Measurements from ENCODE around the gene SPATA18. TPM values are rescaled to one million over a fixed set of nuclear protein-coding genes. Genes with fewer than 3 reads are reported as not detected.

Gene SPATA18
- polyA plus RNA-seq, 3 donors, result 0.04 to 0.41 TPM; not detected in 1

GRCh38 chr4:52054254-52054653 lies 3.1 kb downstream of the SPATA18 start:
- Mint-ChIP-seq H3K4me3 (no peak overlapping the region), H3K27ac (no peak overlapping the region), H3K27me3 (ENCODE audit: low read depth in 3 of 3) (peaks cover 19 to 39% (median 36%) of the 10 kb centered on the region in 3 donors), H3K4me1 (peaks cover 55% of the 10 kb centered on the region), H3K9me3 (peaks cover 0 to 5% (median 2%) of the 10 kb centered on the region in 7 donors), H3K36me3 (no peaks in the 10 kb centered on the region)
- no peaks in the 10 kb centered on the region for H3K36me3 ChIP-seq (replicated peaks in 1 of 2; ENCODE audit: control insufficient read depth in 1 of 2, insufficient read depth in 2 of 2, low read length in 2 of 2)
- no peak overlapping the region for H3K9ac ChIP-seq (ENCODE audit: insufficient read depth, low read length, poor library complexity, severe bottlenecking)
- no CpG with 5 or more reads among the region's 3 CpGs for WGBS (ENCODE audit: insufficient coverage)
- TF ChIP-seq, protein P1, sequence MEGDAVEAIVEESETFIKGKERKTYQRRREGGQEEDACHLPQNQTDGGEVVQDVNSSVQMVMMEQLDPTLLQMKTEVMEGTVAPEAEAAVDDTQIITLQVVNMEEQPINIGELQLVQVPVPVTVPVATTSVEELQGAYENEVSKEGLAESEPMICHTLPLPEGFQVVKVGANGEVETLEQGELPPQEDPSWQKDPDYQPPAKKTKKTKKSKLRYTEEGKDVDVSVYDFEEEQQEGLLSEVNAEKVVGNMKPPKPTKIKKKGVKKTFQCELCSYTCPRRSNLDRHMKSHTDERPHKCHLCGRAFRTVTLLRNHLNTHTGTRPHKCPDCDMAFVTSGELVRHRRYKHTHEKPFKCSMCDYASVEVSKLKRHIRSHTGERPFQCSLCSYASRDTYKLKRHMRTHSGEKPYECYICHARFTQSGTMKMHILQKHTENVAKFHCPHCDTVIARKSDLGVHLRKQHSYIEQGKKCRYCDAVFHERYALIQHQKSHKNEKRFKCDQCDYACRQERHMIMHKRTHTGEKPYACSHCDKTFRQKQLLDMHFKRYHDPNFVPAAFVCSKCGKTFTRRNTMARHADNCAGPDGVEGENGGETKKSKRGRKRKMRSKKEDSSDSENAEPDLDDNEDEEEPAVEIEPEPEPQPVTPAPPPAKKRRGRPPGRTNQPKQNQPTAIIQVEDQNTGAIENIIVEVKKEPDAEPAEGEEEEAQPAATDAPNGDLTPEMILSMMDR (IDR thresholded peaks at IDR 0.05), result no peak
- H3K4me2 ChIP-seq (replicated peaks; ENCODE audit: extremely low read depth, low read length, poor library complexity, severe bottlenecking), result no peak overlapping the region
- H4K20me1 ChIP-seq (ENCODE audit: insufficient read depth, low read length), result no peaks in the 10 kb centered on the region
- H2AFZ ChIP-seq (ENCODE audit: insufficient read depth, low read depth, low read length, poor library complexity, severe bottlenecking), result no peak overlapping the region
- no peak overlapping the region for H3K27ac ChIP-seq (ENCODE audit: low read depth in 1 of 2, low read length in 2 of 2)
- DNase-seq, result no peak
- peaks cover 46 to 58% of the 10 kb centered on the region in 2 donors for H3K4me1 ChIP-seq (ENCODE audit: control insufficient read depth in 1 of 2, insufficient read depth in 2 of 2, low read length in 2 of 2)
- no peaks in the 10 kb centered on the region for H3K79me2 ChIP-seq (ENCODE audit: insufficient read depth, low read length)
- no peak overlapping the region for H3K4me3 ChIP-seq (replicated peaks in 1 of 3; ENCODE audit: low read depth in 2 of 3, low read length in 3 of 3)
- no peaks in the 10 kb centered on the region for H3K9me3 ChIP-seq (replicated peaks in 1 of 2; ENCODE audit: control insufficient read depth in 1 of 2, insufficient read depth in 1 of 2, low read length in 2 of 2)
- H3K27me3 ChIP-seq (ENCODE audit: control insufficient read depth in 2 of 2, insufficient read depth in 2 of 2, low read length in 2 of 2), result peaks cover 22 to 44% of the 10 kb centered on the region in 2 donors
- intact Hi-C loops (cut with micrococcal nuclease), result no loop called here

- H3K27me3 ChIP-seq (ENCODE audit: control insufficient read depth in 2 of 2, insufficient read depth in 2 of 2, low read length in 2 of 2), result peaks cover 7 to 17% of the 10 kb centered on the region in 2 donors
- H3K4me1 ChIP-seq (ENCODE audit: control insufficient read depth in 1 of 2, insufficient read depth in 2 of 2, low read length in 2 of 2), result peaks cover 38 to 52% of the 10 kb centered on the region in 2 donors
- intact Hi-C loops (cut with micrococcal nuclease), result no loop called here
- no peaks in the 10 kb centered on the region for H4K20me1 ChIP-seq (ENCODE audit: insufficient read depth, low read length)
- H3K27me3 Mint-ChIP-seq (ENCODE audit: low read depth in 3 of 3), result peaks cover 5 to 20% (median 17%) of the 10 kb centered on the region in 3 donors
- peak overlapping the region; percentile 35 for H3K4me2 ChIP-seq (replicated peaks; ENCODE audit: extremely low read depth, low read length, poor library complexity, severe bottlenecking)
- H2AFZ ChIP-seq (ENCODE audit: insufficient read depth, low read depth, low read length, poor library complexity, severe bottlenecking), result no peak overlapping the region
- TF ChIP-seq, protein P1 (IDR thresholded peaks at IDR 0.05), result no peak
- H3K27ac Mint-ChIP-seq, result peak overlapping the region in 1 of 7 donors; percentile 17
- H3K4me1 Mint-ChIP-seq, result peaks cover 48% of the 10 kb centered on the region
- H3K4me3 Mint-ChIP-seq, result peak overlapping the region in 1 of 2 donors; percentile 49
- no peaks in the 10 kb centered on the region for H3K36me3 Mint-ChIP-seq
- H3K9ac ChIP-seq (ENCODE audit: insufficient read depth, low read length, poor library complexity, severe bottlenecking), result no peak overlapping the region
- no peaks in the 10 kb centered on the region for H3K9me3 ChIP-seq (replicated peaks in 1 of 2; ENCODE audit: control insufficient read depth in 1 of 2, insufficient read depth in 1 of 2, low read length in 2 of 2)
- H3K79me2 ChIP-seq (ENCODE audit: insufficient read depth, low read length), result no peaks in the 10 kb centered on the region
- peak overlapping the region in 1 of 3 experiments; percentile 23 for H3K4me3 ChIP-seq (replicated peaks in 1 of 3; ENCODE audit: low read depth in 2 of 3, low read length in 3 of 3)
- no peak overlapping the region for H3K27ac ChIP-seq (ENCODE audit: low read depth in 1 of 2, low read length in 2 of 2)
- DNase-seq, result peak in 2 of 3 donors; percentile 9 to 37
- H3K36me3 ChIP-seq (replicated peaks in 1 of 2; ENCODE audit: control insufficient read depth in 1 of 2, insufficient read depth in 2 of 2, low read length in 2 of 2), result no peaks in the 10 kb centered on the region
- H3K9me3 Mint-ChIP-seq, result peaks cover 0 to 4% (median 0%) of the 10 kb centered on the region in 7 donors
These were observed 6.1 kb downstream of the SPATA18 start for GRCh38 chr4:52057196-52057595.
